ENCODE data around the gene UTF1.

UTF1 gene

DNA sequence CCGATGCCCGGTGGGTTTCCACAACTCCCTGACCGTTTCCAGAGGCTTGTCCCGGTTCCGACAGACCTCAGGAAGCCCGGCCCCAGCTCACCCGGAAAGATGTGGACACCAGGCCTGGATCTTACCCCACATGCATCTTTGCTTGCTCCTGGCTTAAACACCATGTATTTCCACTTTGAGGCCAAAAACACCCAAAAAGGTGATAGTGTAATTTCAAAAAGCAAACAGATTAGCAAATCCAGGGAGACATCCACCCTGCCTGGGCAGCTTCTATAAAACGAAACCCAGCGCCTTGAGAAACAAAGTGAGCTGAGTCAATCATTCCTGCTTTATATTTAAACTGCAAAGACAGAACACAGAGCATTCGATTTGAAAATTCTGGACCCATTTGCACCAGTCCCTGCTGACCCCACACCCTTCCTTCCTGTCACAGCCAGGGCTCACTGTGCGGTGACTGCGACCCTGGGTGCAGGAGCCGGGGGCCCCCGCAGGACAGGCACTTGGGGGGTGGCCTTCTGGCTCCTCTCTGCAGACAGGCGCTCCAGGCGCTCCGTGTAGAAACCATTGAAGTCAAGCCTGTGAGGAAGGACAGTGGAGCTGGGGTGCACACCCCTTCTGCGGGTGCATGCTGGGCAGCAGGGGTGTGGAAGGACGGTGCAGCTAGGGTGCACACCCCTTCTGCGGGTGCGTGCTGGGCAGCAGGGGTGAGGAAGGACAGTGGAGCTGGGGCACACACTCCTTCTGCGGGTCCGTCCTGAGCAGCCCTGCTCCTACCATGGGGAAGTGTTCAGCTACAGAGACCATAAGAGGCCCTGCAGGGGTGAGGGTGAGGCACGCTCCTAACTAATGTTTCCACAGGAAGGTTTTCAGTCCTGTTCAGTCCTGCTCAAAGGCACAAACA, 49.6 kb downstream of the UTF1 start:
- no peak for DNase-seq (ENCODE audit: low spot score)

DNA sequence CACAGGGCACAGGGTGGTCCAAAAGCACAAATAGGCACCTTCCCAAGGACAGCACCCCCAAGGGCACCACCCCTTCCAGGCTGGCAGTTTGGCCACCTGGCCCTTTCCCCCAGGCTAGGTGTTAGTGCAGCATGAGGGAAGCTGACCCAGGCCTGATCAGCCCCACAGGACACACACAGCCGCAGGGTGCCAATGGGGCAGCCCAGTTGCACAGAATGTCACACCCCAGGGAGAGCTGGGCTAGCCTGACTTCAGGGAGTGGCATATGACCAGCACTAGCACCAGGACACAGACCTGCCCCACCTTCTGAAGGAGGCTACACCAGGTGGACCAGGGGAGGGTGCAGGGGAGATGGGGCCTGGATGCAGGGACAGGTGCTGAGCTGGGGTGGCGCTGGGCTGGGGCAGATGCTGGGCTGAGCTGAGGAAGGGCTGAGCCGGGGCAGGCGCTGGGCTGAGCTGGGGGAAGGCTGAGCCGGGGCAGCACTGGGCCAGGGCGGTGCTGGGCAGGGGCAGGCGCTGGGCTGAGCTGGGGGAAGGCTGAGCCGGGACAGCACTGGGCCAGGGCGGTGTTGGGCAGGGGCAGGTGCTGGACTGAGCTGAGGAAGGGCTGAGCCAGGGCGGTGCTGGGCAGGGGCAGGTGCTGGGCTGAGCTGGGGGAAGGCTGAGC, 50.5 kb downstream of the UTF1 start:
- no peak for DNase-seq (ENCODE audit: low spot score)

DNA sequence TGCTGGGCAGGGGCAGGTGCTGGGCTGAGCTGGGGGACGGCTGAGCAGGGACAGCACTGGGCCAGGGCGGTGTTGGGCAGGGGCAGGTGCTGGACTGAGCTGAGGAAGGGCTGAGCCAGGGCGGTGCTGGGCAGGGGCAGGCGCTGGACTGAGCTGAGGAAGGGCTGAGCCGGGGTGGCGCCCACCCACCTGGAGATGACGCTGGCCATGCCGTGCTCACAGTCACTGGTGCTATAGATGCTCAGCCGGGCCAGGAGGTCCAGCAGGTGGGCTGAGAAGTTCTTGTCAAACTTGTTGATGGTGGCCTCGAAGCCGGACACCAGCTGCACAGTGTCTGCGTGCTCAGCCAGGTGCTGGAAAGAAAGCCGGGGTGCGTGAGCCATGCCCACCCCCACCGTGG, 51.1 kb downstream of the UTF1 start:
- DNase-seq (ENCODE audit: low spot score): no peak

Data from putamen (tissue), 1 donor.